GM19035 (cell line): Measurements from ENCODE around the gene MCRIP2.
"Not testable (repeated sequence)": the region's sequence is repeated elsewhere in the genome, so short reads cannot be mapped to it uniquely, and the experiment has no call there.

Source experiments
- ATAC-seq: cut with Tn5 transposase; IDR thresholded peaks from one replicate; pipeline ENCODE4 v1.9.1; 2021; ENCODE audit not compliant: unreplicated experiment

The MCRIP2 gene

GRCh38 chr16:641326-642188 is at the start of gene MCRIP2:
Gene MCRIP2, plus strand, starts transcription at chr16:641828. Its CDS starts 164 bp downstream, at chr16:641992.
- peak; percentile 61 for ATAC-seq

DNA sequence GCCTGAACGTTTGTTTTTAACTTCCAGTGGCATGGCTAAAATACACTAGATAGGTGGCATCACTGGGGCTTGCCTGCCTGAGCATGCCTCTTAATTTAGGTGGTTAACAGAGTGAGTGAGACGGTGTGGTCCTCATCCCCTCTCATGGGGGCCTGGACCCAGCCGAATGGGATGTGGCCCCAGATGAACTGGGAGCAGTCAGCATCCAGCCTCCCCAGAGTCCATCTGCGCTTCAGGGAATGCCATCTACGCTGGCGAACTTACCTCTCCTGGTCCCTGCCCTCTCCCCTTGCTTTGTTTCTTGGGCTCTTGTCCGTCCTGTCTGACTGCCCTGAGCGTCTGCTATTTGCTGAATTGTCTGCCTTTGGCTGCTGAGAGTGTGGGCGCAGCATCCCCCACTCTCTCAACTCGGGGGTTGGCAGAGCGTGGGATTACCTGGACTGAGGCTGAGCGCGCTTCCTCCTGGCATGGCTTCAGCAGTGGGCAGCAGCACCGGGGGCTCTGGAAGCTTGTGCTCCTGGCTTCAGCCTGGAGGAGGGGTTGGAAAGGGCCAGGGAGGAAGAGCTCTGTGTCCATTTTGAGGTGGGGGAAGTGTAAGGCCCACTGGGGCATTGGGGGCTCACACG is 49.6 kb upstream of the MCRIP2 start:
- no peak for ATAC-seq

GRCh38 chr16:592518-593306 is 48.9 kb upstream of the MCRIP2 start:
- ATAC-seq, result no peak

DNA sequence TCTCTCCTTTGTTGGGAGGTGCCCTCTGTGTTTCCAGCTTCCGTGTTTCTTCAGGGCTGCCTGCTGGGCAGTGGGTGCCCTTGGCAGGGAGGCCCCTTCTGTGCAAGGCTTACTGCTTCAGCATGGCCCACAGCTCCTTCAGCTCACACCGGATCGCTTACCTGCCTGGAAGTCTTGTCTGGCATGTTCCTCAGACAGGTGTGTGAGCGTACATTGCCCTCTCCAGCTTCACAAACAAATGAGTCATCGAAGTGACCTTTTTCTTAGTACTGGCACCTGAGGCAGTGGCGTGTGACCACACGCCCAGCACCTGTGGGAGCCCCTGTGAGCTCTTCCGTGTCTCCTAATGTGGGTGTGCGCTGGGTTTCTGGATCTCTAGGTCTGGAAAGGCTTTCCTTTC is 48.2 kb upstream of the MCRIP2 start:
- ATAC-seq, result no peak

DNA sequence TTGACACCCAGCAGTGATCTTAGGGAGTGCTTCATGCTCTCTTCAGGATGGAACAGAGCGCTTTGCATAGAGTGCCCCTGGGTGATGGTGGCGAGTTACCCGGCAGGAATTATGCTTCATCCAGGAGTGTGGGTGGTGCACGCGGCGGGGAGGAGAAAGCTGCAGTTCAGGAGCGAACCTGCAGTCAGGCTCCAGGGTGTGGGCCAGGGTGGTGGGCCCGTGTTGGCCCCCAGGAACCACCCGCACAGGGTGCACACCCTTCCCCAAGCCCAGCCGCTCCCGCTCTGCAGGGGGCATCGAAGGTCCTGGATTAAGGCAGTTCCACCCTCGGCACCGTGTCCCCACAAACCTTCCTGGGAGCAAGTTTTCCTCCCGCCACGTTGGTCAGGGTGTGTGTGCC is 47.8 kb upstream of the MCRIP2 start:
- no peak for ATAC-seq

DNA sequence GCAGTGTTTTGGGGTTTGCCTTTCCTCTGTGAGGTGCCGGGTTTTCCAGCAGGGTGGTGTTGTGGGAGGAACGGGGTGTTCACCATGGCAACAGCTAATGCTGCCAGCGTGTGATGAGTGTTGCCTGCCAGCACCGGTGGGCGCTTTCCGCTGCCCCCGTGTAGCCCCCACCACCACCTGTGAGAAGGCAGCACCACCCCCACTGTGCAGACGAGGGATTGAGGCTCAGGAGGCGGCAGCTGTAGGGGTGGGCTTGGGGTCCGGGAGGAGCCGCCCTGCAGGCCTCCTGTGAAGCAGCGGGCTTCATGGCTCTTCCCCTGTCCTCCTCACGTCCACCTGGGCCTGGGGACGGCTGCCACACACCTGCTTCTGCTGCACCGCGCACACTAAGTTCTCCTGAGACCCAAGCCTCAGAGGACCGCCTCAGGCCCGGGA is 46.5 kb upstream of the MCRIP2 start:
- no peak for ATAC-seq

DNA sequence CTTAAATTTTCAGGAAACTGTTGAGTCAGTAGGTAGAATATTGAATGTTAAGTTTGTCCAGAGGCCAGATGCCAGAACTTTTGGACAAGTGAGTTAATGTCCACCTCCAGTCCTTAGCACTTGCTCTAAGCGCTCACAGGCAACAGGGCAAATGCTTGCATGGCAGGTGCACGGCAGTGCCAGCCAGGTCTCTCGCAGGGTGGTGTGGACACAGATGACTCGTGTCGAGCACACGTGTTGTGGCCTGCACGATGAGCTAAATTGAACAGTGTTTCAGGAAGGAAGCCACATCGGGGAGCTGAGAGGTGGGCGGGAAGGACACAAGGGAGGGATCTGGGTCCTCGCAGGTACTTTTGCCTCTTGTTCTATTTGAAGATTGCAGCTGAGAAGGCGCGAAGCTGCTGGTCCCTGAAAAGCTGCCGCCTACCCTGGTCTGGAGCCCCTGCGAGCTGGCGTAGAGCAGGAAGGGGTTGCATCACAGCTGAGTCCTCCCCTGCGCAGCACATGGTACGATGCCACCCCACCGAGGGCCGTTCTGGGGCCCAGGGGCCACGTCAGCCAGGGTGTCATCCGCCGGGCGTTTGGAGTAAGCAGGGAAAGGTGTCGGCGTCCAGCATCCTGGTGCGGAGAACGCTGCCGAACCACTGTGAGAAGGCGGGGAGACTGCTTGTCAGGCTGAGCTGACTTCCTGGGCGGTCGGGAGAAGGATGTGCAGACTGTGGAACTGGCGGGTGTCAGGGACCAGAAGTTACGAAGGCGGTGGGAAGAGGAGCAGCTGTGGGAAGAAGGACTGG is 45.5 kb upstream of the MCRIP2 start:
- ATAC-seq, result no peak

DNA sequence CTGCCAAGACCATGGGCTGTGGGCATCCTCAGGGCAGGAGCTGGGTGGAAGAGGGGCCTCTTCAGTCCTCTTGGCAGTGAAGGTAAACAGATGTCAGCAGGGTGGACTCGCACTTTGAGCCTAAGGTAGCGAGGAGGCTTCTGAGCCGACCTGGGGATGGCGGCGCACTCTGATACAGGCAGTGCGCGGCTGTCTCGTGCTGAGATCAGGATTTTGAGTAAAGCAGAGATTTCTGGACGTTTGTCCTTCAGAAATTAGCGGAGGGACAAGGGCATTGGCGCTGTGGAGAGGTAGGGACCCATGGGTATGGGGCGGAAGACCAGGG is 44.9 kb upstream of the MCRIP2 start:
- ATAC-seq, result no peak

DNA sequence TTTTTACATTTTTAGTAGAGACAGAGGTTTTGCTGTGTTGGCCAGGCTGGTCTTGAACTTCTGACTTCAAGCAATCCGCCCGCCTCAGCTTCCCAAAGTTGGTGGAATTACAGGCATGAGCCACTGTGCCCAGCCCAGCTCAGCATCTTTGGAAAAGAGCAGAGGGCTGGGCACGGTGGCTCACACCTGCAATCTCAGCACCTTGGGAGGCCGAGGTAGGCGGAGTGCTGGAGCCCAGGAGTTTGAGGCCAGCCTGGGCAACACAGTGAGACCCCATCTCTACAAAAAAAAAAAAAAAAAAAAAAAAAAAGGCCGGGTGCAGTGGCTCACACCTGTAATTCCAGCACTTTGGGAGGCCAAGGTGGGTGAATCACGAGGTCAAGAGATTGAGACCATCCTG is 44.0 kb upstream of the MCRIP2 start:
- not testable (repeated sequence) for ATAC-seq

DNA sequence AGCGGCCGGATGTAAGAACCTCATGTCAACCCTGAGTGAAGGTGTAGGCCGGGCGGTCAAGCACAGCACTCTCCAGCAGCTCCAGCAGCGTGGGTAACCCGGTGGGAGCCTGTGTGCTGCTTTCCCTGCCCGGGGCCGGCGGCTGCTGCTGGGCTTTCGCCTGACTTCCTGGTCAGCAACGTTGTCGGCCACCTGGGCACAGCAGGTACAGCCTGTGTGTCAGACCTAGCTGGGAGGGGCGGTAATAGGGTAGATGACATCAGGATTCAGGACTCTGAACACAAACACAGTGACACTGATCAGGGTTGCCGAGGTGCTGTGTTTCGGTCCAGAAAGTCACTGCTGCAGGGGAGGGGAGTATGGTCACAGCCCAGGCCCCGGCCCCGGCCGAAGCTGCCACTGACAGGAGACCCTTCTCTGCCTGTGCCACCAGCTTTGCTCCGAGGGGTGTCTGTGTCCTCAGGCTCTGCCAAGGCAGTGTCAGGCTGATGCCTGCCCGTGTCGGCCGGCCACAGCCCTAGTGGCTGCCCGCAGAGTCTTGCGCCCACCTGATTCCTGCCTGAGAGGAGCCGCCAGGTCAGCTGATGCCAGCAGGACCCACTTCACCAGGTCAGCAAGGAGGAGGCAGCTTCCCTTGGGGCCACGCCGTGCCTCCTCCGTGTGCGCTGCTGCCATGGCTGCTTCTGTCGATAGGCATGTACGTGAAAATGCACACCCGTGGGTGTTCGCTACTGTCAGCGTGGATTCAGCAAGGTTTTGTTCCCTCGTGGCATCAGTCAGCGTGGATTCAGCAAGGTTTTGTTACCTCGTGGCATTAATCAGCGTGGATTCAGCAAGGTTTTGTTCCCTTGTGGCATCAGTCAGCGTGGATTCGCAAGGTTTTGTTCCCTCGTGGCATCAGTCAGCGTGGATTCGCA is 42.5 kb upstream of the MCRIP2 start:
- ATAC-seq, result no peak

GRCh38 chr16:600781-601180 is 40.8 kb upstream of the MCRIP2 start:
- ATAC-seq, result no peak

- ATAC-seq, result no peak
Measured at GRCh38 chr16:603933-604332, 37.7 kb upstream of the MCRIP2 start.

DNA sequence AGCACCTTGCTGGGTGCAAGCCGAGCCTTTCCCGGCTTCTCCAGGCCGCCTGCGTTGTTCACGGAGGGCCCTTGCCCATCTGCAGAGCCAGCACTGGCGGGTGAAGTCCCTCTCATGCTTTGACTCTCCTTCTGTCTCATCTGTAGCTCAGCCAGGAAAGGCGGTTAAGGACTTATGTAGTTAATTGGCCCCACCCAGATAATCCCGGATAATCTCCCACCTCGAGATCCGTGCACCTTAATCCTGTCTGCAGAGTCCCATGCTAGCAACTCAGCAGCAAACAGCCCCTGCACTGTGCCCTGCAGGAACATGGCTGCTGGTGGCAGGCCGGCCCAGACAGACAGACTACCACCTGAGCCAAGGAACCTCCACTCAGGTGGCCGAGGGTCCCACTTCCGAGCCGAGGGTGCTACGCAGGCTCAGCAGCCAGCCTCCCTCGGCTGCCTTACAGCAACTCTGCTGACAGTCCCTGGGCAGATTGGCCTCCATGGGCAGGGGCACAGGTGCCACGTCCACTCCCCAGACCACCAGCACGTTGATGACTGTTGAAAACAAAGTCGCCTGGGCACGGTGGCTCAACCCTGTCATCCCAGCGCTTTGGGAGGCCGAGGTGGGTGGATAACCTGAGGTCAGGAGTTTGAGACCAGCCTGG is 34.8 kb upstream of the MCRIP2 start:
- no peak for ATAC-seq

GRCh38 chr16:608019-608418 is 33.6 kb upstream of the MCRIP2 start:
- no peak for ATAC-seq

DNA sequence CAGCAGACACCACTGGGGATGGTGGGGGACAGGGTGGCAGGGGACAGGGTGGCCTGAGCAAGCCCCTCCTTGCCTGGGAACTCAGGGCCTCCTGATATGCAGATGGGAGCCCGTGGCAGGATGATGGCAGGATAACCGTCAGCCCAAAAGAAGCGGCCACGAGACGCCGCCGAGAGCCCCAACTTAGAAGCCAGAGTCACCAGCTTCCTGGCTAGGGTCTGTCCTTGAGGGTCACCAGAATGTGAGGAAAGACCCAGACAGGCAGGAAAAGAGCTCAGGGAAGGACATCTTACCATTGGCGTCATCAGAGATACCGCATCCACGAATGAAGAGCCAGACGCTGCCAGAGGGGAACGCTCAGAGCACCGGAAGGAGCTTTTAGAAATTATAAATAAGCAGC is 32.3 kb upstream of the MCRIP2 start:
- no peak for ATAC-seq

DNA sequence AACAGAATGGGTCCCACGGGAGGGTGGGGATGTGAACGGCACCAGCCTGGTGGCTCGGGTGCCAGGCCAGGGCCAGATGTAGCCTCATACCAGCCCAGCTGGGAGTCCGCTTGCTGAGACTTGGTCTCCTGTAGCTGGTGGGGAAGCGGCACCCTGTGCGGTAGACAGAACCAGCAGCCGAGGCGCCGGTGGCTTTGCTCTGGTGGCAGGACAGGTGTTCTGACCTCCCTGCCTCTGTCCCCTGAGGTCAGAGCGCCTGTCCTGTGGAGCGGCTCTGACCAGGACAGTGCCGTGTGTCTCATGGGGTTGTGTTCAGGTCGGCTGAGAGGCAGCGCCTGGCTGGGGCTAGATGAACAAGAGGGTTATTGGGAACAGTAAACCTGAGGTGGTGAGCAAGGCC is 31.6 kb upstream of the MCRIP2 start:
- no peak for ATAC-seq

DNA sequence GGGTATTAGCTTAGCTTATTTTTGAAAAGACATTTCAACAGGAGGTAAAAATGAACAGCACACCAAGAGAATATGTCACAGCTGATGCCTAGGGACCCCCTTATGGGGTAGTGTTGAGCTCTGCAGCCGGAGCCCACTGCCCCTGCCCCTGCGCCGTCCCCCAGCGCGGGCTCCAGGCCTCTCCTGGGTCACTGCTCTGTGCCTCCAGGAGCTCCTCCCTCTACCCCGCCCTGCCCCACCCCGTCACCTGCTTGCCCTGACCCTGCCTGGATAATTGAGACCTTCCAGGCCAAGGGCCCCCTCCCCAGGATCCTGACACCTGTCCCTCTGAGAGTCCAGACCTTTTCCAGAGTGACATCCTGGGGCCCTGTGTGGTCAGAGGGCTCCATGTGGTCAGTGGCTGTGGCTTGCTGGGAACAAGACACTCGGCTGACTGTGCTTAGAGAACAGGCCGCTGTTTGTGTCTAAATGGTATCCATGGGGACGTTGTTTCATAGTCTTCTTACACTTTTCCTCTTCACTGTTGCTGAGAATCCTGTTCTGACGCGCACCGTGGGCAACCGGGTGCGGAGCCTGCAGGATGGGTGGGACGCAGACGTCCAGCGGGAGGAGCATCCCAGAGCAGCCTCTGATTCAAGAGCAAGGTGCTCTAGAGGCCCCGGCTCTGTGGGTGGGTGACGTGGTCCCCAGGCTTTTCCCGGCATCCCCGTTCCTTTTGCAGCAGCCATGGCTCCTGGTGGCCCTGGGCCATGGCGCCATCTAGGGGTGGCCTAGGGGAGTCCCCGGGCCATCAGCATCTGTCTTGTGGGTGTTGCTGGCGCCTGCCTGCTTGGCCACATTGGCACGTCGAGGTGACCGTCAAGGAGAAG is 30.9 kb upstream of the MCRIP2 start:
- no peak for ATAC-seq

DNA sequence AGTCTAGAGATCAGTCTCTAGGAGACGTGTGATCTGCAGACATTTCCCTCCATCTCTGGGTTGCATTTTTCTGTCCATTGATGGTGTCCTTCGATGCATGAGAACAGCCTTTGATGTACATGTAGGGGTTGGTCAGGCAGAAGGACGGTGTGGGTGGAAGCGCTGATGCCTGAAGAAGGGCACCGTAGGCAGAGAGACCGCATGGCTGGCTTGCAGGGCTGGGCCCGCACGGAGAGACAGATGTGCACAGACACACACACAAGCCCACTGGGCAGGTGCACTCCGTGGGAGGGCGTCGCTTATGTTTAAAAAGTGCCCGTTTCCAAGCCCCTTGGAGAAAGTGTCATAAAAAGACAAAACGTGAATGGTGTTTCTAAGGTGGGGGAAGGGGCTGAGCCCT is 26.5 kb upstream of the MCRIP2 start:
- ATAC-seq, result no peak
